Loucy (cell line): ENCODE results near the gene BRAF.
"Not testable (repeated sequence)": the region's sequence is repeated elsewhere in the genome, so short reads cannot be mapped to it uniquely, and the experiment has no call there.

ENCODE experiments used
- EZH2phosphoT487 ChIP-seq: fragments of 200-600 bp; IDR thresholded peaks from 2 replicates; pipeline ENCODE4 v1.6.1; 2018; ENCODE audit warnings: antibody characterized with exemption, mild to moderate bottlenecking, moderate library complexity, borderline replicate concordance
- TF ChIP-seq, protein P1 (sequence below): fragments of 200-600 bp; sonication (generic); conservative IDR thresholded peaks from 2 replicates; pipeline ENCODE4 v1.5.1; 2014; ENCODE audit warnings: mild to moderate bottlenecking, antibody characterized with exemption, low read length

DNA sequence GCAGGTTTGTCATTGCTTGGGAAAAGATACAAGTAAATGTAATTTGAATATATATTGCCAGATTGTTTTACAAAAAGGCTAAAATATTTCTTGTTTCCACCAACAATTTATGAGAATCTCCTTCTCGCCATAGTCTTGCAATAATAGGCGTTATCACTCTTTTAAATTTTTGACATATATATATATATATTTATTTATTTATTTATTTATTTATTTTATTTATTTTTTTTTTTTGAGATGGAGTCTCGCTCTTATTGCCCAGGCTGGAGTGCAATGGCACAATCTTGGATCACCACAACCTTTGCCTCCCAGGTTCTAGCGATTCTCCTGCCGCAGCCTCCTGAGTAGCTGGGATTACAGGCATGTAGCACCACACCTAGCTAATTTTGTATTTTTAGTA is 17.5 kb upstream of the BRAF start:
- TF ChIP-seq, protein P1, sequence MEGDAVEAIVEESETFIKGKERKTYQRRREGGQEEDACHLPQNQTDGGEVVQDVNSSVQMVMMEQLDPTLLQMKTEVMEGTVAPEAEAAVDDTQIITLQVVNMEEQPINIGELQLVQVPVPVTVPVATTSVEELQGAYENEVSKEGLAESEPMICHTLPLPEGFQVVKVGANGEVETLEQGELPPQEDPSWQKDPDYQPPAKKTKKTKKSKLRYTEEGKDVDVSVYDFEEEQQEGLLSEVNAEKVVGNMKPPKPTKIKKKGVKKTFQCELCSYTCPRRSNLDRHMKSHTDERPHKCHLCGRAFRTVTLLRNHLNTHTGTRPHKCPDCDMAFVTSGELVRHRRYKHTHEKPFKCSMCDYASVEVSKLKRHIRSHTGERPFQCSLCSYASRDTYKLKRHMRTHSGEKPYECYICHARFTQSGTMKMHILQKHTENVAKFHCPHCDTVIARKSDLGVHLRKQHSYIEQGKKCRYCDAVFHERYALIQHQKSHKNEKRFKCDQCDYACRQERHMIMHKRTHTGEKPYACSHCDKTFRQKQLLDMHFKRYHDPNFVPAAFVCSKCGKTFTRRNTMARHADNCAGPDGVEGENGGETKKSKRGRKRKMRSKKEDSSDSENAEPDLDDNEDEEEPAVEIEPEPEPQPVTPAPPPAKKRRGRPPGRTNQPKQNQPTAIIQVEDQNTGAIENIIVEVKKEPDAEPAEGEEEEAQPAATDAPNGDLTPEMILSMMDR = not testable (repeated sequence)
- not testable (repeated sequence) for TF ChIP-seq EZH2phosphoT487
